ENCODE data around the gene MYBPC1. TPM values are rescaled to one million over a fixed set of nuclear protein-coding genes. Genes with fewer than 3 reads are reported as not detected.
"Not testable (repeated sequence)": the region's sequence is repeated elsewhere in the genome, so short reads cannot be mapped to it uniquely, and the experiment has no call there.

MYBPC1 gene
- total RNA-seq, 1 donor, result not detected

- no peaks in the 10 kb centered on the region for H4K20me1 ChIP-seq (ENCODE audit: insufficient read depth, low read length)
- H3K9me3 ChIP-seq (ENCODE audit: low read depth, low read length), result no peaks in the 10 kb centered on the region
- H3K27me3 ChIP-seq (ENCODE audit: insufficient read depth, low read length), result no peaks in the 10 kb centered on the region
- H3K36me3 ChIP-seq (ENCODE audit: insufficient read depth, low read length), result peaks cover 4% of the 10 kb centered on the region
- no peaks in the 10 kb centered on the region for H3K4me1 ChIP-seq (ENCODE audit: insufficient read depth, low read length)
- no peak for DNase-seq (ENCODE audit: insufficient read length, low spot score, missing footprints)
- TF ChIP-seq CTCF (IDR thresholded peaks at IDR 0.05; ENCODE audit: extremely low read depth, low read depth, low read length), result no peak
- H3K79me2 ChIP-seq (ENCODE audit: insufficient read depth, low read length), result no peaks in the 10 kb centered on the region
- H3K4me2 ChIP-seq (ENCODE audit: insufficient read depth, low read length), result no peak overlapping the region
- no peak overlapping the region for H3K4me3 ChIP-seq (ENCODE audit: insufficient read depth, low read length)
- no peak overlapping the region for H3K27ac ChIP-seq (ENCODE audit: low read depth, low read length)
- no peak overlapping the region for H2AFZ ChIP-seq (ENCODE audit: low read length)
These were observed 135.1 kb downstream of the MYBPC1 start for GRCh38 chr12:101729842-101730241.

GRCh38 chr12:101732318-101732717 lies 137.5 kb downstream of the MYBPC1 start:
- no peaks in the 10 kb centered on the region for H4K20me1 ChIP-seq (ENCODE audit: insufficient read depth, low read length)
- no peaks in the 10 kb centered on the region for H3K9me3 ChIP-seq (ENCODE audit: low read depth, low read length)
- H3K79me2 ChIP-seq (ENCODE audit: insufficient read depth, low read length), result no peaks in the 10 kb centered on the region
- no peak for DNase-seq (ENCODE audit: insufficient read length, low spot score, missing footprints)
- no peaks in the 10 kb centered on the region for H3K27me3 ChIP-seq (ENCODE audit: insufficient read depth, low read length)
- no peak overlapping the region for H3K4me3 ChIP-seq (ENCODE audit: insufficient read depth, low read length)
- H2AFZ ChIP-seq (ENCODE audit: low read length), result no peak overlapping the region
- no peak for TF ChIP-seq CTCF (IDR thresholded peaks at IDR 0.05; ENCODE audit: extremely low read depth, low read depth, low read length)
- no peak overlapping the region for H3K27ac ChIP-seq (ENCODE audit: low read depth, low read length)
- peaks cover 4% of the 10 kb centered on the region for H3K36me3 ChIP-seq (ENCODE audit: insufficient read depth, low read length)
- no peak overlapping the region for H3K4me2 ChIP-seq (ENCODE audit: insufficient read depth, low read length)
- no peaks in the 10 kb centered on the region for H3K4me1 ChIP-seq (ENCODE audit: insufficient read depth, low read length)

- no peaks in the 10 kb centered on the region for H3K9me3 ChIP-seq (ENCODE audit: low read depth, low read length)
- H3K27me3 ChIP-seq (ENCODE audit: insufficient read depth, low read length), result no peaks in the 10 kb centered on the region
- H3K4me2 ChIP-seq (ENCODE audit: insufficient read depth, low read length), result no peak overlapping the region
- H2AFZ ChIP-seq (ENCODE audit: low read length), result no peak overlapping the region
- no peak overlapping the region for H3K4me3 ChIP-seq (ENCODE audit: insufficient read depth, low read length)
- TF ChIP-seq CTCF (IDR thresholded peaks at IDR 0.05; ENCODE audit: extremely low read depth, low read depth, low read length), result no peak
- H3K4me1 ChIP-seq (ENCODE audit: insufficient read depth, low read length), result no peaks in the 10 kb centered on the region
- DNase-seq (ENCODE audit: insufficient read length, low spot score, missing footprints), result no peak
- no peak overlapping the region for H3K27ac ChIP-seq (ENCODE audit: low read depth, low read length)
- H3K36me3 ChIP-seq (ENCODE audit: insufficient read depth, low read length), result peaks cover 4% of the 10 kb centered on the region
- H4K20me1 ChIP-seq (ENCODE audit: insufficient read depth, low read length), result no peaks in the 10 kb centered on the region
- no peaks in the 10 kb centered on the region for H3K79me2 ChIP-seq (ENCODE audit: insufficient read depth, low read length)
These were observed 138.4 kb downstream of the MYBPC1 start for GRCh38 chr12:101733166-101733565.

GRCh38 chr12:101734482-101734881 lies 139.7 kb downstream of the MYBPC1 start:
- not testable (repeated sequence) for H3K9me3 ChIP-seq (ENCODE audit: low read depth, low read length); H3K27ac ChIP-seq (ENCODE audit: low read depth, low read length); DNase-seq (ENCODE audit: insufficient read length, low spot score, missing footprints); H3K27me3 ChIP-seq (ENCODE audit: insufficient read depth, low read length); H4K20me1 ChIP-seq (ENCODE audit: insufficient read depth, low read length); H3K4me1 ChIP-seq (ENCODE audit: insufficient read depth, low read length); H3K79me2 ChIP-seq (ENCODE audit: insufficient read depth, low read length); H2AFZ ChIP-seq (ENCODE audit: low read length); H3K4me3 ChIP-seq (ENCODE audit: insufficient read depth, low read length); H3K4me2 ChIP-seq (ENCODE audit: insufficient read depth, low read length)
- peaks cover 11% of the 10 kb centered on the region for H3K36me3 ChIP-seq (ENCODE audit: insufficient read depth, low read length)

Small RNA genes lying within 50 kb of the gene (small RNA-seq; reads per million reads assigned to genes)
- not detected for gene RNY1P16

Other genes with a start within 250 kb of the MYBPC1 start
- gene ARL1, start 187.2 kb upstream of the MYBPC1 start, total RNA-seq, result 90.8 and 94.9 TPM in 2 replicates
- not detected in 2 replicates for gene SPIC, start 119.6 kb upstream of the MYBPC1 start, total RNA-seq
- gene CHPT1, start 102.7 kb downstream of the MYBPC1 start, total RNA-seq, result 24.6 and 32.7 TPM in 2 replicates
- 0.72 and 0.88 TPM in 2 replicates for gene SYCP3, start 144.5 kb downstream of the MYBPC1 start, total RNA-seq
- gene GNPTAB, start 236.0 kb downstream of the MYBPC1 start, total RNA-seq, result 93.0 and 93.1 TPM in 2 replicates